CD8-positive, alpha-beta memory T cell (primary cell): Measurements from ENCODE around the gene MTG2. TPM values are rescaled to one million over a fixed set of nuclear protein-coding genes. Genes with fewer than 3 reads are reported as not detected.
A peak's percentile ranks its signal among the peaks of the same experiment; 100 is the strongest.

Source experiments
- CTCF ChIA-PET: fragments of 350-600 bp; sonication (Branson Sonifier 250); formaldehyde crosslinking; loops from one replicate; lab custom pipeline; 2021; ENCODE audit warnings: antibody characterized with exemption; lab: Charles Lee
- POLR2A ChIA-PET: fragments of 350-600 bp; sonication (Branson Sonifier 250); formaldehyde crosslinking; loops from one replicate; lab custom pipeline; 2021; ENCODE audit warnings: antibody characterized with exemption; lab: Charles Lee
- DNase-seq, 5 donors: peaks; one replicate each; pipeline versions ENCODE4 v3.0.0 to v3.0.0-alpha.2; 2020 to 2022; ENCODE audit warnings: mixed read lengths in 1 of 5
- H3K27ac ChIP-seq: one replicate; pipeline ENCODE4 v1.7.0; 2013; ENCODE audit warnings: low read depth, mild to moderate bottlenecking, low read length, moderate library complexity
- H3K27me3 ChIP-seq: 2 replicates; pipeline ENCODE4 v1.7.0; 2013; ENCODE audit warnings: low read length, mild to moderate bottlenecking; ENCODE audit not compliant: insufficient read depth, poor library complexity, severe bottlenecking
- H3K36me3 ChIP-seq: 2 replicates; pipeline ENCODE4 v1.7.0; 2013; ENCODE audit warnings: mild to moderate bottlenecking, low read length, moderate library complexity; ENCODE audit not compliant: insufficient read depth
- H3K4me1 ChIP-seq: 2 replicates; pipeline ENCODE4 v1.7.0; 2013; ENCODE audit warnings: mild to moderate bottlenecking, low read length, moderate library complexity; ENCODE audit not compliant: insufficient read depth
- H3K4me3 ChIP-seq: 2 replicates; pipeline ENCODE4 v1.7.0; 2013; ENCODE audit warnings: mild to moderate bottlenecking, low read length
- H3K9me3 ChIP-seq: 2 replicates; pipeline ENCODE4 v1.7.0; 2013; ENCODE audit warnings: mild to moderate bottlenecking, low read length
- H3K27ac Mint-ChIP-seq, 8 donors: one replicate each; pipeline ENCODE4 v1.8.0; 2020 to 2021; ENCODE audit warnings: mixed read lengths in 8 of 8, mild to moderate bottlenecking in 6 of 8, inconsistent platforms in 3 of 8, moderate library complexity in 3 of 8
- H3K27me3 Mint-ChIP-seq, 2 donors: one replicate each; pipeline ENCODE4 v1.8.0; 2020 to 2021; ENCODE audit warnings: mixed read lengths in 2 of 2, mild to moderate bottlenecking in 1 of 2, moderate library complexity in 1 of 2
- H3K36me3 Mint-ChIP-seq, 3 donors: one replicate each; pipeline ENCODE4 v1.8.0; 2020 to 2021; ENCODE audit warnings: mixed read lengths in 3 of 3, inconsistent platforms in 1 of 3, mild to moderate bottlenecking in 1 of 3
- H3K4me1 Mint-ChIP-seq, 3 donors: one replicate each; pipeline ENCODE4 v1.8.0; 2020 to 2021; ENCODE audit warnings: mixed read lengths in 3 of 3, inconsistent platforms in 1 of 3, mild to moderate bottlenecking in 1 of 3
- H3K4me3 Mint-ChIP-seq, 7 donors: one replicate each; pipeline ENCODE4 v1.8.0; 2020 to 2021; ENCODE audit warnings: mixed read lengths in 7 of 7, mild to moderate bottlenecking in 6 of 7, moderate library complexity in 4 of 7, inconsistent platforms in 2 of 7
- H3K9me3 Mint-ChIP-seq, 5 donors: one replicate each; pipeline ENCODE4 v1.8.0; 2020 to 2022; ENCODE audit warnings: mixed read lengths in 5 of 5, mild to moderate bottlenecking in 3 of 5, moderate library complexity in 2 of 5, inconsistent platforms in 1 of 5
- polyA plus RNA-seq: library from polyadenylated mRNA; unstranded; fragments of 300-500 nt; fragmentation: Illumina TruSeq; gene quantifications from one replicate; pipeline ENCODE4 v1.2.3, GENCODE V29; 2021
- total RNA-seq, 2 experiments: library from RNA; stranded (reverse); gene quantifications; one replicate each; pipeline ENCODE4 v1.2.3, GENCODE V29; 2021

Gene MTG2
- total and polyA plus RNA-seq, 3 experiments from 2014 or later, result 19.0 to 45.9 (median 44.6) TPM

- Histone ChIP-seq H3K4me1 (no peaks in the 10 kb centered on the region), H3K9me3 (no peaks in the 10 kb centered on the region), H3K27me3 (no peaks in the 10 kb centered on the region), H3K4me3 (no peak overlapping the region), H3K27ac (no peak overlapping the region), H3K36me3 (no peaks in the 10 kb centered on the region)
- Mint-ChIP-seq H3K4me1 (no peaks in the 10 kb centered on the region), H3K27me3 (no peaks in the 10 kb centered on the region), H3K27ac (peak overlapping the region in 2 of 8 donors; percentile 76 to 89), H3K9me3 (no peaks in the 10 kb centered on the region), H3K36me3 (peaks cover 3 to 30% (median 8%) of the 10 kb centered on the region in 3 donors), H3K4me3 (no peak overlapping the region)
- ChIA-PET CTCF (no interaction called here), POLR2A (interaction anchor here (0.7 kb wide), 1 partner anchor 31 kb away, joined by 5 read pairs; no protein-coding TSS in a partner anchor)
- DNase-seq, result no peak
Measured at GRCh38 chr20:62174021-62174804, 8.6 kb upstream of the MTG2 start.

- Mint-ChIP-seq H3K27me3 (no peaks in the 10 kb centered on the region), H3K27ac (no peak overlapping the region), H3K9me3 (no peaks in the 10 kb centered on the region), H3K4me3 (peak overlapping the region in 3 of 7 donors; percentile 10 to 83 (median 59)), H3K36me3 (peaks cover 3 to 27% (median 8%) of the 10 kb centered on the region in 3 donors), H3K4me1 (no peaks in the 10 kb centered on the region)
- DNase-seq, result no peak
- Histone ChIP-seq H3K27ac (no peak overlapping the region), H3K4me1 (no peaks in the 10 kb centered on the region), H3K27me3 (no peaks in the 10 kb centered on the region), H3K4me3 (no peak overlapping the region), H3K36me3 (no peaks in the 10 kb centered on the region), H3K9me3 (no peaks in the 10 kb centered on the region)
- ChIA-PET POLR2A (no interaction called here), CTCF (no interaction called here)
Measured at GRCh38 chr20:62174870-62175624, 7.8 kb upstream of the MTG2 start.

GRCh38 chr20:62175711-62176110 lies 7.1 kb upstream of the MTG2 start:
- Histone ChIP-seq H3K4me3 (no peak overlapping the region), H3K36me3 (no peaks in the 10 kb centered on the region), H3K27me3 (no peaks in the 10 kb centered on the region), H3K4me1 (no peaks in the 10 kb centered on the region), H3K9me3 (no peaks in the 10 kb centered on the region), H3K27ac (no peak overlapping the region)
- no peak for DNase-seq
- CTCF ChIA-PET, result no interaction called here
- no peaks in the 10 kb centered on the region for H3K9me3 Mint-ChIP-seq
- POLR2A ChIA-PET, result no interaction called here
- peak overlapping the region in 1 of 7 donors; percentile 59 for H3K4me3 Mint-ChIP-seq
- no peaks in the 10 kb centered on the region for H3K4me1 Mint-ChIP-seq
- no peaks in the 10 kb centered on the region for H3K27me3 Mint-ChIP-seq
- H3K27ac Mint-ChIP-seq, result no peak overlapping the region
- peaks cover 3 to 27% (median 8%) of the 10 kb centered on the region in 3 donors for H3K36me3 Mint-ChIP-seq

GRCh38 chr20:62176866-62177265 lies 6.0 kb upstream of the MTG2 start:
- no peak overlapping the region for H3K4me3 ChIP-seq
- ChIA-PET POLR2A (no interaction called here), CTCF (no interaction called here)
- H3K27me3 Mint-ChIP-seq, result no peaks in the 10 kb centered on the region
- H3K27ac ChIP-seq, result no peak overlapping the region
- no peaks in the 10 kb centered on the region for H3K4me1 ChIP-seq
- no peak overlapping the region for H3K4me3 Mint-ChIP-seq
- H3K27ac Mint-ChIP-seq, result peak overlapping the region in 1 of 8 donors; percentile 50
- no peaks in the 10 kb centered on the region for H3K9me3 Mint-ChIP-seq
- no peaks in the 10 kb centered on the region for H3K9me3 ChIP-seq
- H3K36me3 Mint-ChIP-seq, result peaks cover 3 to 24% (median 6%) of the 10 kb centered on the region in 3 donors
- H3K27me3 ChIP-seq, result no peaks in the 10 kb centered on the region
- H3K4me1 Mint-ChIP-seq, result peaks cover 3 to 4% (median 4%) of the 10 kb centered on the region in 3 donors
- no peaks in the 10 kb centered on the region for H3K36me3 ChIP-seq
- DNase-seq, result no peak

- H3K36me3 ChIP-seq, result no peaks in the 10 kb centered on the region
- H3K27me3 ChIP-seq, result no peaks in the 10 kb centered on the region
- H3K27ac Mint-ChIP-seq, result peak overlapping the region in 2 of 8 donors; percentile 60 to 64
- no peaks in the 10 kb centered on the region for H3K4me1 ChIP-seq
- no peaks in the 10 kb centered on the region for H3K9me3 ChIP-seq
- H3K27me3 Mint-ChIP-seq, result no peaks in the 10 kb centered on the region
- H3K27ac ChIP-seq, result no peak overlapping the region
- peaks cover 3 to 24% (median 5%) of the 10 kb centered on the region in 3 donors for H3K36me3 Mint-ChIP-seq
- H3K4me3 ChIP-seq, result no peak overlapping the region
- CTCF ChIA-PET, result no interaction called here
- DNase-seq, result no peak
- POLR2A ChIA-PET, result no interaction called here
- H3K4me3 Mint-ChIP-seq, result no peak overlapping the region
- H3K4me1 Mint-ChIP-seq, result peaks cover 8 to 9% (median 8%) of the 10 kb centered on the region in 3 donors
- H3K9me3 Mint-ChIP-seq, result no peaks in the 10 kb centered on the region
Measured at GRCh38 chr20:62177307-62177706, 5.5 kb upstream of the MTG2 start.

GRCh38 chr20:62178316-62179161 lies 4.3 kb upstream of the MTG2 start:
- H3K4me3 ChIP-seq, result no peak overlapping the region
- peaks cover 3 to 29% (median 5%) of the 10 kb centered on the region in 3 donors for H3K36me3 Mint-ChIP-seq
- H3K27me3 Mint-ChIP-seq, result peaks cover 0 to 1% of the 10 kb centered on the region in 2 donors
- no peaks in the 10 kb centered on the region for H3K27me3 ChIP-seq
- no peaks in the 10 kb centered on the region for H3K9me3 Mint-ChIP-seq
- H3K9me3 ChIP-seq, result no peaks in the 10 kb centered on the region
- H3K4me1 ChIP-seq, result peaks cover 2% of the 10 kb centered on the region
- H3K36me3 ChIP-seq, result no peaks in the 10 kb centered on the region
- no peak for DNase-seq
- H3K4me1 Mint-ChIP-seq, result peaks cover 11 to 18% (median 12%) of the 10 kb centered on the region in 3 donors
- POLR2A ChIA-PET, result no interaction called here
- no peak overlapping the region for H3K27ac ChIP-seq
- CTCF ChIA-PET, result no interaction called here
- H3K27ac Mint-ChIP-seq, result peak overlapping the region in 1 of 8 donors; percentile 52
- H3K4me3 Mint-ChIP-seq, result no peak overlapping the region

- ChIA-PET POLR2A (no interaction called here), CTCF (no interaction called here)
- Mint-ChIP-seq H3K4me3 (no peak overlapping the region), H3K4me1 (peaks cover 15 to 24% (median 17%) of the 10 kb centered on the region in 3 donors), H3K27ac (peak overlapping the region in 1 of 8 donors; percentile 52), H3K27me3 (peaks cover 0 to 1% of the 10 kb centered on the region in 2 donors), H3K36me3 (peaks cover 1 to 26% (median 3%) of the 10 kb centered on the region in 3 donors), H3K9me3 (no peaks in the 10 kb centered on the region)
- H3K9me3 ChIP-seq, result no peaks in the 10 kb centered on the region
- H3K27me3 ChIP-seq, result no peaks in the 10 kb centered on the region
- H3K36me3 ChIP-seq, result no peaks in the 10 kb centered on the region
- peaks cover 8% of the 10 kb centered on the region for H3K4me1 ChIP-seq
- no peak for DNase-seq
- no peak overlapping the region for H3K27ac ChIP-seq
- no peak overlapping the region for H3K4me3 ChIP-seq
Measured at GRCh38 chr20:62179162-62179504, 3.7 kb upstream of the MTG2 start.
